GM23248 (cell line): ENCODE measurements around the gene RTN4RL1.

Experiments used
- EZH2 ChIP-seq: fragments of 200-600 bp; sonication (generic); IDR thresholded peaks from 2 replicates; pipeline ENCODE4 v1.6.1; 2018; ENCODE audit warnings: antibody characterized with exemption, mild to moderate bottlenecking; ENCODE audit not compliant: insufficient read depth, poor library complexity, severe bottlenecking
- EZH2phosphoT487 ChIP-seq: fragments of 200-600 bp; sonication (generic); IDR thresholded peaks from 2 replicates; pipeline ENCODE4 v1.6.1; 2018; ENCODE audit warnings: antibody characterized with exemption, moderate library complexity, mild to moderate bottlenecking, low read depth; ENCODE audit not compliant: insufficient read depth

DNA sequence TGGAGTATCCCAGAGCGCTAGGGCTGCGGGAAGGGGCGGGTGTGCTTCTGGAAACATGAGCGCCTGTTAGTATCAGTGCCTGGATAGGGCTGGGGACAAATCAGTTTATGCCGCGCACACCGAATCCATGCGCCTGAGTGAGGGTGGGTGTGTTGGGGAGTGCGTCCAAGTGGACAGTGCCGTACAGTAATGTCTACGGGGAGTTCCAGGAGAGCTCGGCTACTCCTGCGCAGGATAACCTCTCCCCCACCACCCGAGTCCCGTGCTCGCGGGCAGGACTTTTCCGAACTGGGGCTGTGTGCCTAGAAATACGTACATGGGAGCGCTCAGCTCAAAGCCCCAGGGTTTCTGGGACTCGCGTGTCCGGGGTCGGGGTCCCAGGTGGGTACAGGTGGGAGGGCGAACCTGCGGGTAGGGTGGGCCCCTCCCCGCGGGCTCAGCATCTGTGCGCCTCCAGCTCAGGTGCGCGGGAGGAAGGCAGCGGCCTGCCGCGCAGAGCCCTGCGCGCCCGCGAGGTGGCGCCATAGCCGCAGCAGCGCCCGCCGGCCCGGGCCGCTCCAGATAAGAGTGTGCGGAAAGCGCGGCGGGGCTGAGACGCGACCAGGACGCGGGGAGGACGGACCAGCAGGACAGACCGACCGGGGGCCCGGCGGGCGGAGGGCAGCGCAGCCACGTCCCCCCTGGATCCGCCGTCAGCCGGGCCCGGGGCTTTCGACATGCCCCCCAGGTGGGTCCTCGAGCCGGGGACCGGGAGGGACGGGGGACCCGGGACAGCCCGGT lies 29.6 kb upstream of the RTN4RL1 start, which contains the start of gene HIC1:
- TF ChIP-seq EZH2 (no peak), EZH2phosphoT487 (no peak)
